Liver (tissue), 9 donors: ENCODE results near the gene TPM3. TPM values are rescaled to one million over a fixed set of nuclear protein-coding genes. Genes with fewer than 3 reads are reported as not detected.

ENCODE experiments used
- DNase-seq: peaks from one replicate; pipeline ENCODE4 v3.0.0-alpha.2; 2017; ENCODE audit warnings: low spot score
- H3K27ac ChIP-seq, 2 donors: one replicate each; pipeline ENCODE4 v1.7.0; 2013; ENCODE audit warnings: inconsistent platforms in 2 of 2, low read length in 2 of 2, control low read depth in 1 of 2, low read depth in 1 of 2, mild to moderate bottlenecking in 1 of 2
- H3K27me3 ChIP-seq, 4 donors: one replicate each; pipeline versions ENCODE4 v1.6.1 to v1.7.0; 2013; ENCODE audit warnings: low read length in 3 of 4, inconsistent platforms in 1 of 4, mild to moderate bottlenecking in 1 of 4, moderate library complexity in 1 of 4; ENCODE audit not compliant: control insufficient read depth in 4 of 4, insufficient read depth in 4 of 4
- H3K36me3 ChIP-seq, 4 donors: one replicate each; pipeline versions ENCODE4 v1.6.1 to v1.7.0; 2013; ENCODE audit warnings: low read length in 3 of 4, mild to moderate bottlenecking in 3 of 4, low read depth in 1 of 4, moderate library complexity in 1 of 4; ENCODE audit not compliant: control insufficient read depth in 4 of 4, insufficient read depth in 3 of 4
- H3K4me1 ChIP-seq, 4 donors: one replicate each; pipeline versions ENCODE4 v1.6.1 to v1.7.0; 2013; ENCODE audit warnings: low read length in 3 of 4, mild to moderate bottlenecking in 3 of 4, moderate library complexity in 1 of 4; ENCODE audit not compliant: control insufficient read depth in 4 of 4, insufficient read depth in 4 of 4
- H3K4me3 ChIP-seq, 3 donors: one replicate each; pipeline versions ENCODE4 v1.6.1 to v1.7.0; 2013; ENCODE audit warnings: low read length in 3 of 3, control low read depth in 1 of 3, low read depth in 1 of 3, mild to moderate bottlenecking in 1 of 3
- H3K9ac ChIP-seq, 2 donors: one replicate each; pipeline ENCODE4 v1.7.0; 2013; ENCODE audit warnings: low read length in 2 of 2, mild to moderate bottlenecking in 2 of 2, moderate library complexity in 2 of 2, control low read depth in 1 of 2, low read depth in 1 of 2
- H3K9me3 ChIP-seq, 4 donors: one replicate each; pipeline versions ENCODE4 v1.6.1 to v1.7.0; 2013; ENCODE audit warnings: low read length in 3 of 4; ENCODE audit not compliant: control insufficient read depth in 4 of 4
- EGR1 ChIP-seq, 2 donors: IDR thresholded peaks; 2 replicates each; pipeline ENCODE4 v1.6.1; 2016 to 2018; ENCODE audit warnings: antibody characterized with exemption in 2 of 2, low read depth in 2 of 2
- FOXA1 ChIP-seq: IDR thresholded peaks from 2 replicates; pipeline ENCODE4 v1.6.1; 2016; ENCODE audit warnings: antibody characterized with exemption
- FOXA2 ChIP-seq: IDR thresholded peaks from 2 replicates; pipeline ENCODE4 v1.6.1; 2016; ENCODE audit warnings: antibody characterized with exemption
- GABPA ChIP-seq, 2 donors: IDR thresholded peaks in 1 of 2; conservative IDR thresholded peaks in 1 of 2; 2 replicates each; pipeline ENCODE4 v1.6.1; 2016; ENCODE audit warnings: antibody characterized with exemption in 2 of 2, mild to moderate bottlenecking in 1 of 2, moderate library complexity in 1 of 2
- HNF4G ChIP-seq: IDR thresholded peaks from 2 replicates; pipeline ENCODE4 v1.6.1; 2016; ENCODE audit warnings: antibody characterized with exemption
- NR2F2 ChIP-seq: IDR thresholded peaks from 2 replicates; pipeline ENCODE4 v1.6.1; 2016; ENCODE audit warnings: antibody characterized with exemption
- RAD21 ChIP-seq, 2 donors: IDR thresholded peaks; 2 replicates each; pipeline ENCODE4 v1.6.1; 2016; ENCODE audit warnings: antibody characterized with exemption in 2 of 2, mild to moderate bottlenecking in 2 of 2
- REST ChIP-seq: IDR thresholded peaks from 2 replicates; pipeline ENCODE4 v1.6.1; 2016; ENCODE audit warnings: antibody characterized with exemption, mild to moderate bottlenecking
- RXRA ChIP-seq, 2 donors: IDR thresholded peaks; 2 replicates each; pipeline ENCODE4 v1.6.1; 2017 to 2018; ENCODE audit warnings: antibody characterized with exemption in 2 of 2, mild to moderate bottlenecking in 1 of 2
- SP1 ChIP-seq: IDR thresholded peaks from 2 replicates; pipeline ENCODE4 v1.6.1; 2018; ENCODE audit warnings: antibody characterized with exemption, mild to moderate bottlenecking
- TAF1 ChIP-seq: conservative IDR thresholded peaks from 2 replicates; pipeline ENCODE4 v1.6.1; 2016; ENCODE audit warnings: antibody characterized with exemption, mild to moderate bottlenecking
- ZBTB33 ChIP-seq: IDR thresholded peaks from 2 replicates; pipeline ENCODE4 v1.6.1; 2016; ENCODE audit warnings: antibody characterized with exemption
- WGBS: extraction: QIAGEN DNeasy Blood & Tissue Kit; methylation state at CpG from one replicate; pipeline ENCODE4 v1.1.7; 2013; 5-methylcytosine and 5-hydroxymethylcytosine counted together
- polyA plus RNA-seq, 2 donors: library from polyadenylated mRNA; stranded (reverse) in 1 of 2; unstranded in 1 of 2; fragments of 200-250 nt in 1 of 2; fragments of >200 nt in 1 of 2; fragmentation: Nextera tagmentation in 1 of 2; extraction: Ambion mirVana in 1 of 2; gene quantifications; one replicate each; pipeline versions ENCODE4 v1.2.1 to v1.2.3, GENCODE V29; 2013 to 2015
- total RNA-seq, 2 donors: library from RNA; depleted of rRNA; stranded (reverse); fragments of >200 nt; gene quantifications; one replicate each; pipeline ENCODE4 v1.2.3, GENCODE V29; 2014
- donor health status: healthy.
- donor health status: healthy.
- donor health status: healthy.
- donor health status: healthy.
- donor health status: healthy.

TPM3 gene
- total RNA-seq, result 100 to 1,000 TPM in 1 of 2 donors, 10 to 100 TPM in 1; 89.6 to 120 TPM
- 100 to 1,000 TPM; 105 to 113 TPM for polyA plus RNA-seq

DNA sequence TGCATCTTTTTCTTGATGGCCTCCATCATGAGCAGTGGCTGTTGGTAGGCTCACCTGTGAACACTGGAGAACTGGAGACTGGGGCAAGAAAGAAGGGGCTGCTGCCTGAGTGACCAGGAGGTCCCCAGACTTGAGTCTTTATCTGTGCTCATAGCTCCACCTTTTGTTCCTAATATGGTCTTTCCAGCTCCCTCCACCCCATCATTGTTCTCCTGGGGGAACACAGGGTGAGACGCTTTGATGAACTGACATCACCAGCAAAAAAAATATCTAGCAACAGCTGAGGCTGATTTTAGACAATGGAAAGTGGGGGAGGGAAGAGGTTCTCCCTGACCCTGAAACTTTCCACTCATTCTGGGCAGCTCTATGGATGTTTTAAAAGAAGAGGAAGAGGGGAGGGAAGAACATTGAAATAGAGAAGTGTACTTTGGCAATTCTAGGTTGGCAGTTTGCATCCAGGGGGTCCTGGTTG, at the start of gene TPM3:
TSS of gene TPM3 (minus strand) at position 111 of the 472 bp plus-strand sequence. CDS start at position 29, 82 bp downstream.
- no peak for TF ChIP-seq RXRA (IDR thresholded peaks at IDR 0.05)
- TF ChIP-seq GABPA (IDR thresholded peaks at IDR 0.05 in 1 of 2, conservative IDR thresholded peaks at IDR 0.05 in 1 of 2), result no peak
- no peaks in the 10 kb centered on the region for H3K9me3 ChIP-seq
- no peaks in the 10 kb centered on the region for H3K4me1 ChIP-seq
- no peaks in the 10 kb centered on the region for H3K27me3 ChIP-seq
- H3K27ac ChIP-seq, result no peak within 1 kb of the TSS
- WGBS, result 27% methylated on average over 1 of the region's 1 CpG
- no peak within 1 kb of the TSS for H3K4me3 ChIP-seq
- DNase-seq, result no peak
- H3K9ac ChIP-seq, result no peak within 1 kb of the TSS
- no peaks in the 10 kb centered on the region for H3K36me3 ChIP-seq

DNA sequence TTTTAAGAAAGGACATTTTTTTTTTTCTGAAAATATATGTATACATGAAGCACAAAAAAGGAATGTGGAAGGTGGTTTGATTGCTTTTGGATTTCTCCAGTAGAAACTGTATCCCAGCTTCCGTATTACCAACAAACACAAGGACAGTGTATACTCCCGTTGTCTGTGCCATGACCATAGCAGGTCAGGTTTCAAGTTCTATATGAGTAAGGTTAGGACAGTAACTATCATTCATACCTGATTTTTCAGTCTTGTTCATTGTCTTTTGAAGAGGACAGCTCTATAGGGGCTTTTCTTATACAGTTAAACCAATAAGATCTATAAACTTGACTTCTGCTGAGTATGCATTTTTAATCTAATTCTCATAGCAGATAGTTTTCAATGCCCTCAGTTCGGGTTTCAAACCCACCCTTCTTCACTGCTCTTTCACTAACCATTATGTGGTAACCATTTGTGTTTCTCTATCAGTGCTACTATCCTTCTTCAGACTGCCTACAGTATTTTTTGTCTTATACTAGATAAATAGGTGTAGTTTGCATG, 48.5 kb upstream of the TPM3 start:
- H3K36me3 ChIP-seq, result peaks cover 27 to 66% (median 55%) of the 10 kb centered on the region in 4 donors
- DNase-seq, result no peak
- no peak overlapping the region for H3K9ac ChIP-seq
- TF ChIP-seq REST, result no peak
- TF ChIP-seq HNF4G, result no peak
- no peak for TF ChIP-seq GABPA (IDR thresholded peaks at IDR 0.05 in 1 of 2, conservative IDR thresholded peaks at IDR 0.05 in 1 of 2)
- TF ChIP-seq TAF1, result no peak
- TF ChIP-seq FOXA2, result no peak
- H3K4me1 ChIP-seq, result peaks cover 11 to 32% (median 23%) of the 10 kb centered on the region in 4 donors
- 95% methylated on average over 3 of the region's 3 CpGs for whole genome bisulfite sequencing
- H3K27ac ChIP-seq, result no peak overlapping the region
- no peak overlapping the region for H3K4me3 ChIP-seq
- H3K9me3 ChIP-seq, result no peaks in the 10 kb centered on the region
- no peaks in the 10 kb centered on the region for H3K27me3 ChIP-seq

GRCh38 chr1:154239491-154239890, 47.6 kb upstream of the TPM3 start:
- 96% methylated on average over 3 of the region's 3 CpGs for WGBS
- H3K4me1 ChIP-seq, result peaks cover 11 to 32% (median 23%) of the 10 kb centered on the region in 4 donors
- H3K27ac ChIP-seq, result no peak overlapping the region
- H3K9ac ChIP-seq, result no peak overlapping the region
- no peaks in the 10 kb centered on the region for H3K9me3 ChIP-seq
- H3K36me3 ChIP-seq, result peaks cover 27 to 66% (median 54%) of the 10 kb centered on the region in 4 donors
- no peak overlapping the region for H3K4me3 ChIP-seq
- no peak for DNase-seq
- no peaks in the 10 kb centered on the region for H3K27me3 ChIP-seq
- TF ChIP-seq SP1 (no peak), FOXA2 (no peak), ZBTB33 (no peak), EGR1 (IDR thresholded peaks at IDR 0.05; ENCODE audit: low read depth in 2 of 2) (no peak), RAD21 (IDR thresholded peaks at IDR 0.05) (no peak), FOXA1 (no peak), NR2F2 (no peak)
